ENCODE measurements around the gene ABCA2. TPM values are rescaled to one million over a fixed set of nuclear protein-coding genes. Genes with fewer than 3 reads are reported as not detected.

The ABCA2 gene
- total RNA-seq, 2 donors from 2014 or later, result 28.3 to 28.5 TPM

GRCh38 chr9:136957901-136958300 lies 70.1 kb downstream of the ABCA2 start:
- DNase-seq (ENCODE audit: low spot score), result no peak
- H3K36me3 ChIP-seq, result no peaks in the 10 kb centered on the region
- no peaks in the 10 kb centered on the region for H3K9me3 ChIP-seq
- no peaks in the 10 kb centered on the region for H3K27me3 ChIP-seq
- H3K4me1 ChIP-seq, result peaks cover 0 to 11% of the 10 kb centered on the region in 2 donors
- no peak overlapping the region for H3K27ac ChIP-seq
- no peak overlapping the region for H3K4me3 ChIP-seq
- TF ChIP-seq CTCF (IDR thresholded peaks at IDR 0.05), result no peak

- H3K4me1 ChIP-seq, result peaks cover 0 to 15% of the 10 kb centered on the region in 2 donors
- no peak for DNase-seq (ENCODE audit: low spot score)
- no peaks in the 10 kb centered on the region for H3K9me3 ChIP-seq
- TF ChIP-seq CTCF (IDR thresholded peaks at IDR 0.05), result no peak
- H3K27me3 ChIP-seq, result no peaks in the 10 kb centered on the region
- no peak overlapping the region for H3K4me3 ChIP-seq
- H3K36me3 ChIP-seq, result no peaks in the 10 kb centered on the region
- H3K27ac ChIP-seq, result no peak overlapping the region
These were observed 70.6 kb downstream of the ABCA2 start for GRCh38 chr9:136957461-136957860.

Other genes with a start within 250 kb of the ABCA2 start
- 100 to 1,000 TPM; 123 to 148 TPM for gene TMEM141, start 236.9 kb downstream of the ABCA2 start, total RNA-seq
- gene CCDC183, start 231.9 kb downstream of the ABCA2 start, total RNA-seq, result 1 to 10 TPM; 2.3 to 2.5 TPM
- gene RABL6, start 220.3 kb downstream of the ABCA2 start, total RNA-seq, result 10 to 100 TPM; 48.4 to 61.7 TPM
- 1 to 10 TPM; 2.7 to 3.0 TPM for gene AJM1, start 185.8 kb downstream of the ABCA2 start, total RNA-seq
- 100 to 1,000 TPM; 140 to 154 TPM for gene PHPT1, start 178.8 kb downstream of the ABCA2 start, total RNA-seq
- gene MAMDC4, start 175.9 kb downstream of the ABCA2 start, total RNA-seq, result 1 to 10 TPM; 1.7 to 2.0 TPM
- gene EDF1, start 161.9 kb downstream of the ABCA2 start, total RNA-seq, result 100 to 1,000 TPM; 329 to 428 TPM
- 1 to 10 TPM; 1.9 to 4.1 TPM for gene TRAF2, start 141.7 kb downstream of the ABCA2 start, total RNA-seq
- gene FBXW5, start 83.5 kb downstream of the ABCA2 start, total RNA-seq, result 100 to 1,000 TPM; 203 to 233 TPM
- not detected for gene C8G, start 83.0 kb downstream of the ABCA2 start, total RNA-seq
- 10 to 100 TPM; 10.8 to 11.3 TPM for gene LCN12, start 76.0 kb downstream of the ABCA2 start, total RNA-seq
- gene PTGDS, start 50.7 kb downstream of the ABCA2 start, total RNA-seq, result 1,000 to 10,000 TPM; 1,799 to 2,426 TPM
- 1 to 10 TPM in 1 of 2 donors, under 1 TPM in 1; 0.24 to 1.1 TPM for gene LCNL1, start 45.2 kb downstream of the ABCA2 start, total RNA-seq
- 10 to 100 TPM; 27.4 to 37.5 TPM for gene PAXX, start 35.8 kb downstream of the ABCA2 start, total RNA-seq
- 10 to 100 TPM in 1 of 2 donors, 1 to 10 TPM in 1; 6.5 to 11.8 TPM for gene CLIC3, start 31.7 kb downstream of the ABCA2 start, total RNA-seq
- gene FUT7, start 3.9 kb upstream of the ABCA2 start, total RNA-seq, result under 1 TPM in 1 of 2 donors, not detected in 1; 0.28 TPM
- gene NPDC1, start 17.9 kb upstream of the ABCA2 start, total RNA-seq, result 10 to 100 TPM; 49.7 to 57.8 TPM
- gene ENTPD2, start 25.8 kb upstream of the ABCA2 start, total RNA-seq, result under 1 TPM; 0.41 to 0.67 TPM
- gene SAPCD2, start 42.3 kb upstream of the ABCA2 start, total RNA-seq, result under 1 TPM; 0.12 to 0.63 TPM
- 1 to 10 TPM; 4.3 to 6.3 TPM for gene UAP1L1, start 49.3 kb upstream of the ABCA2 start, total RNA-seq
- 10 to 100 TPM; 20.9 to 26.8 TPM for gene MAN1B1, start 58.7 kb upstream of the ABCA2 start, total RNA-seq
- 100 to 1,000 TPM; 165 to 188 TPM for gene DPP7, start 86.5 kb upstream of the ABCA2 start, total RNA-seq
- not detected for gene GRIN1, start 110.9 kb upstream of the ABCA2 start, total RNA-seq
- gene LRRC26, start 141.8 kb upstream of the ABCA2 start, total RNA-seq, result not detected
- gene TMEM210, start 143.8 kb upstream of the ABCA2 start, total RNA-seq, result not detected
- gene ANAPC2, start 160.3 kb upstream of the ABCA2 start, total RNA-seq, result 10 to 100 TPM; 10.8 to 12.1 TPM
- 10 to 100 TPM; 67.1 to 72.0 TPM for gene SSNA1, start 160.4 kb upstream of the ABCA2 start, total RNA-seq
- 1 to 10 TPM; 6.4 to 6.8 TPM for gene TPRN, start 172.5 kb upstream of the ABCA2 start, total RNA-seq
- gene TMEM203, start 177.4 kb upstream of the ABCA2 start, total RNA-seq, result 10 to 100 TPM; 31.4 to 33.9 TPM
- gene NDOR1, start 177.5 kb upstream of the ABCA2 start, total RNA-seq, result 1 to 10 TPM; 6.6 TPM
- gene RNF208, start 194.0 kb upstream of the ABCA2 start, total RNA-seq, result 1 to 10 TPM; 5.9 to 7.9 TPM
- gene CYSRT1, start 196.9 kb upstream of the ABCA2 start, total RNA-seq, result under 1 TPM; 0.35 to 0.85 TPM
- not detected for gene RNF224, start 199.3 kb upstream of the ABCA2 start, total RNA-seq
- gene SLC34A3, start 202.7 kb upstream of the ABCA2 start, total RNA-seq, result not detected
- gene TUBB4B, start 213.1 kb upstream of the ABCA2 start, total RNA-seq, result 100 to 1,000 TPM; 310 to 394 TPM
- not detected for gene STPG3, start 223.0 kb upstream of the ABCA2 start, total RNA-seq
- 10 to 100 TPM; 30.0 to 38.0 TPM for gene NELFB, start 227.1 kb upstream of the ABCA2 start, total RNA-seq
- gene TOR4A, start 249.5 kb upstream of the ABCA2 start, total RNA-seq, result 10 to 100 TPM in 1 of 2 donors, 1 to 10 TPM in 1; 9.4 to 16.8 TPM